ENCODE data around the gene CHRNB1. TPM values are rescaled to one million over a fixed set of nuclear protein-coding genes. Genes with fewer than 3 reads are reported as not detected.

Gene CHRNB1
- total RNA-seq, 4 donors from 2014 or later, result 4.7 to 12.1 (median 8.1) TPM

GRCh38 chr17:7426203-7426863 is 18.5 kb upstream of the CHRNB1 start:
- no peak overlapping the region for H3K27ac ChIP-seq
- WGBS, 2 donors (ENCODE audit: low coverage in 1 of 2), result 93 to 94% methylated on average over 16 to 17 of the region's 33 CpGs
- TF ChIP-seq EP300 (IDR thresholded peaks at IDR 0.05) (no peak), POLR2AphosphoS5 (IDR thresholded peaks at IDR 0.05) (no peak), POLR2A (IDR thresholded peaks at IDR 0.05) (no peak), CTCF (IDR thresholded peaks at IDR 0.05) (no peak)
- no peak for ATAC-seq
- H3K9me3 ChIP-seq, result no peaks in the 10 kb centered on the region
- no peaks in the 10 kb centered on the region for H3K27me3 ChIP-seq
- no peak overlapping the region for H3K4me3 ChIP-seq
- H3K36me3 ChIP-seq, result no peaks in the 10 kb centered on the region
- H3K4me1 ChIP-seq, result no peaks in the 10 kb centered on the region

- Histone ChIP-seq H3K4me3 (no peak overlapping the region), H3K36me3 (no peaks in the 10 kb centered on the region), H3K27ac (no peak overlapping the region), H3K4me1 (no peaks in the 10 kb centered on the region), H3K9me3 (no peaks in the 10 kb centered on the region), H3K27me3 (peaks cover 2% of the 10 kb centered on the region)
- no peak for ATAC-seq
- WGBS, 2 donors (ENCODE audit: low coverage in 1 of 2), result no CpG with 5 or more reads among the region's 29 CpGs
- TF ChIP-seq EP300 (IDR thresholded peaks at IDR 0.05), result no peak
- no peak for TF ChIP-seq POLR2AphosphoS5 (IDR thresholded peaks at IDR 0.05)
- TF ChIP-seq CTCF (IDR thresholded peaks at IDR 0.05), result no peak
- TF ChIP-seq POLR2A (IDR thresholded peaks at IDR 0.05), result no peak
These were observed 17.9 kb upstream of the CHRNB1 start for GRCh38 chr17:7426896-7427489.

GRCh38 chr17:7427549-7427948 is 17.3 kb upstream of the CHRNB1 start:
- peaks cover 7% of the 10 kb centered on the region for H3K27me3 ChIP-seq
- no peaks in the 10 kb centered on the region for H3K36me3 ChIP-seq
- no peak overlapping the region for H3K27ac ChIP-seq
- ATAC-seq, result no peak
- WGBS, 2 donors (ENCODE audit: low coverage in 1 of 2), result 75 to 97% methylated on average over 3 to 6 of the region's 7 CpGs
- TF ChIP-seq CTCF (IDR thresholded peaks at IDR 0.05), result no peak
- no peak for TF ChIP-seq EP300 (IDR thresholded peaks at IDR 0.05)
- no peak for TF ChIP-seq POLR2AphosphoS5 (IDR thresholded peaks at IDR 0.05)
- TF ChIP-seq POLR2A (IDR thresholded peaks at IDR 0.05), result no peak
- H3K9me3 ChIP-seq, result no peaks in the 10 kb centered on the region
- H3K4me3 ChIP-seq, result no peak overlapping the region
- no peaks in the 10 kb centered on the region for H3K4me1 ChIP-seq

GRCh38 chr17:7428557-7428956 is 16.3 kb upstream of the CHRNB1 start, which contains the start of gene SPEM3:
Gene SPEM3, plus strand, starts transcription at chr17:7428857. Its CDS starts 46 bp downstream, at chr17:7428903.
- H3K4me3 ChIP-seq, result no peak within 1 kb of the TSS
- H3K4me1 ChIP-seq, result no peaks in the 10 kb centered on the region
- ATAC-seq, result no peak
- no peak for TF ChIP-seq EP300 (IDR thresholded peaks at IDR 0.05)
- TF ChIP-seq POLR2A (IDR thresholded peaks at IDR 0.05), result no peak
- no peak for TF ChIP-seq CTCF (IDR thresholded peaks at IDR 0.05)
- no peak for TF ChIP-seq POLR2AphosphoS5 (IDR thresholded peaks at IDR 0.05)
- H3K36me3 ChIP-seq, result no peaks in the 10 kb centered on the region
- no peaks in the 10 kb centered on the region for H3K9me3 ChIP-seq
- 61 to 70% methylated on average over 2 to 3 of the region's 5 CpGs for WGBS, 2 donors (ENCODE audit: low coverage in 1 of 2)
- H3K27ac ChIP-seq, result no peak within 1 kb of the TSS
- peaks cover 12% of the 10 kb centered on the region for H3K27me3 ChIP-seq

GRCh38 chr17:7429722-7430121 is 15.1 kb upstream of the CHRNB1 start:
- peaks cover 24% of the 10 kb centered on the region for H3K27me3 ChIP-seq
- H3K4me3 ChIP-seq, result no peak overlapping the region
- WGBS, 2 donors (ENCODE audit: low coverage in 1 of 2), result 93% methylated on average over 5 of the region's 10 CpGs; no CpG with 5 or more reads in 1 of the 2 donors
- no peaks in the 10 kb centered on the region for H3K36me3 ChIP-seq
- no peak overlapping the region for H3K27ac ChIP-seq
- H3K9me3 ChIP-seq, result no peaks in the 10 kb centered on the region
- ATAC-seq, result no peak
- peaks cover 0 to 2% (median 0%) of the 10 kb centered on the region in 3 donors for H3K4me1 ChIP-seq
- no peak for TF ChIP-seq CTCF (IDR thresholded peaks at IDR 0.05)
- TF ChIP-seq POLR2AphosphoS5 (IDR thresholded peaks at IDR 0.05), result no peak
- TF ChIP-seq EP300 (IDR thresholded peaks at IDR 0.05), result no peak
